ENCODE measurements around the gene SYNGR3. TPM values are rescaled to one million over a fixed set of nuclear protein-coding genes. Genes with fewer than 3 reads are reported as not detected.

Gene SYNGR3
- total RNA-seq, 1 donor from 2014 or later, result 3.3 TPM

DNA sequence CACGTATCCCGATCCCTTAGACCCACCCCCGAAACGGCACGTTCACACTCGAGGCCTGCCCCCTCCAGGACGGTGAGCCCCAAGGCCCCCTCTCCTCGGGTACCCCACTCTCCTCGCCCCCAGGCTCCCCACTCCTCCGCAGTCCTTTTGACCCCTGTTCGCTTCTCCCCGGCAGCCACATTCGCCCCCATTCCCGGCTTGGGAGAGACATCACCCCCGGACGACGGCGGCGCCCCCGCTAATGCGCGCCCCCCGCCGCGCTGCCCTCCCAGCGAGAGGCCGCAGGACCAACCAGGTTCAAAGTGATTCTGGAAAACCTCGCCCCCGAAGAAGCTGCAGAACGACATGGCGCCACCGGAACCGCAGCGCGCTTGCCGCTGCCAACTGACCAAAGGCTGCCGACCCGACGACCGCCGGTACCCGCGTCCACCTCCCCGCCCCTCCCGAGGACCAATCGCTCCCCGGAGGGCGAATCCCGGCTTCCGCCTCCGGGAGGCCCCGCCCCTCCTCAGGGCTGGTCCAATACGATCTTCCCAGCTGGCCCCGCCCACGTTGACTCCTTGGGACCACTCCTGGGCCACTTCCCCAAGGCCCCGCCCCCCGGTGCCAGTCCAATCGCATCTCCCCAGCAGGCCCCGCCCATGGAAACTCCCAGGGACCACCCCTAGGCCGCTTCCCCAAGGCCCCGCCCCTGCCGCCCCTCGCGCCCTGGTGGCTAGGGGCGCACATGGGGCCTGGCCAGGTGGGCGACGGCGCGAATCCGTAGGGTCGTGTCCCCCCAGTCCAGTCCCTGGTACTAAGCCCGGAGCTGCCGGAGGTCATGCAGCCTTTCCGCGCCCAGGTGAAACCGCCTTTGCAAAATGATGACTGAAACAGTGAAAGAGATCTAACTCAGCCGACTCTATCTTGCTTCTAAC, 46.7 kb upstream of the SYNGR3 start, which contains the start of gene MSRB1:
Gene MSRB1, minus strand, starts transcription at position 390 of the 917 bp plus-strand sequence. Its CDS starts 43 bp downstream, at position 347.
- no peaks in the 10 kb centered on the region for H3K36me3 Mint-ChIP-seq (ENCODE audit: insufficient read depth)
- no peaks in the 10 kb centered on the region for H3K27me3 Mint-ChIP-seq
- peaks cover 2% of the 10 kb centered on the region for H3K4me1 Mint-ChIP-seq (ENCODE audit: low read depth)
- H3K27ac Mint-ChIP-seq, result peak within 1 kb of the TSS; percentile 77
- H3K9me3 Mint-ChIP-seq (ENCODE audit: low read depth), result no peaks in the 10 kb centered on the region
- H3K4me3 Mint-ChIP-seq (ENCODE audit: low read depth), result peak within 1 kb of the TSS; percentile 88
- peak; percentile 100 for DNase-seq (ENCODE audit: low spot score, unreplicated experiment)
- TF ChIP-seq, protein P1, sequence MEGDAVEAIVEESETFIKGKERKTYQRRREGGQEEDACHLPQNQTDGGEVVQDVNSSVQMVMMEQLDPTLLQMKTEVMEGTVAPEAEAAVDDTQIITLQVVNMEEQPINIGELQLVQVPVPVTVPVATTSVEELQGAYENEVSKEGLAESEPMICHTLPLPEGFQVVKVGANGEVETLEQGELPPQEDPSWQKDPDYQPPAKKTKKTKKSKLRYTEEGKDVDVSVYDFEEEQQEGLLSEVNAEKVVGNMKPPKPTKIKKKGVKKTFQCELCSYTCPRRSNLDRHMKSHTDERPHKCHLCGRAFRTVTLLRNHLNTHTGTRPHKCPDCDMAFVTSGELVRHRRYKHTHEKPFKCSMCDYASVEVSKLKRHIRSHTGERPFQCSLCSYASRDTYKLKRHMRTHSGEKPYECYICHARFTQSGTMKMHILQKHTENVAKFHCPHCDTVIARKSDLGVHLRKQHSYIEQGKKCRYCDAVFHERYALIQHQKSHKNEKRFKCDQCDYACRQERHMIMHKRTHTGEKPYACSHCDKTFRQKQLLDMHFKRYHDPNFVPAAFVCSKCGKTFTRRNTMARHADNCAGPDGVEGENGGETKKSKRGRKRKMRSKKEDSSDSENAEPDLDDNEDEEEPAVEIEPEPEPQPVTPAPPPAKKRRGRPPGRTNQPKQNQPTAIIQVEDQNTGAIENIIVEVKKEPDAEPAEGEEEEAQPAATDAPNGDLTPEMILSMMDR (IDR thresholded peaks at IDR 0.05; ENCODE audit: unreplicated experiment), result peak; percentile 14

DNA sequence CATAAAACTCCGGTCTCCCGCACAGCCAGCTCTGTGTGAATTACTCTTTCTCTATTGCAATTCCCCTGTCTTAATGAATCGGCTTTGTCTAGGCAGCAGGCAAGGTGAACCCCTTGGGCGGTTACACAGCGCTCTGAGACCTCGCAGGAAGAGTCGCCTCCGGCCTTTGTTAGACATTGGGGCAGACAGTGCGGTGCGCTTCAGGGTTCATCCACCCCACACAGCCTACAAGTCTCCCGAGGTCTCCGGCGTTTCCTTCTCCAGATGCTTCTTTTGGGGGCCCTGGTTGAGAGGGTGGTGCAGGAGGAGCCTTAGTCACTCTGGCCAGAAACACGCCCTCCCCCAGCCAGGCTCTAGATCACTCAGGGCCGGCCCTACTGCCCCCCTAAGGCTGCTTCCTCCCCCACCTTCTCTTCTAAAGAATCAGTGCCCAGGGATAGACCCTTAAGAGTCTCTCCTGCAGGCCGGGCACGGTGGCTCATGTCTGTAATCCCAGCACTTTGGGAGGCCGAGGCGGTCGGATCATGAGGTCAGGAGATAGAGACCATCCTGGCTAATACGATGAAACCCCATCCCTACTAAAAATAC, 45.1 kb upstream of the SYNGR3 start:
- H3K27ac Mint-ChIP-seq, result no peak overlapping the region
- H3K36me3 Mint-ChIP-seq (ENCODE audit: insufficient read depth), result no peaks in the 10 kb centered on the region
- TF ChIP-seq, protein P1 (IDR thresholded peaks at IDR 0.05; ENCODE audit: unreplicated experiment), result no peak
- no peak overlapping the region for H3K4me3 Mint-ChIP-seq (ENCODE audit: low read depth)
- H3K9me3 Mint-ChIP-seq (ENCODE audit: low read depth), result no peaks in the 10 kb centered on the region
- peaks cover 2% of the 10 kb centered on the region for H3K4me1 Mint-ChIP-seq (ENCODE audit: low read depth)
- DNase-seq (ENCODE audit: low spot score, unreplicated experiment), result no peak
- H3K27me3 Mint-ChIP-seq, result no peaks in the 10 kb centered on the region

DNA sequence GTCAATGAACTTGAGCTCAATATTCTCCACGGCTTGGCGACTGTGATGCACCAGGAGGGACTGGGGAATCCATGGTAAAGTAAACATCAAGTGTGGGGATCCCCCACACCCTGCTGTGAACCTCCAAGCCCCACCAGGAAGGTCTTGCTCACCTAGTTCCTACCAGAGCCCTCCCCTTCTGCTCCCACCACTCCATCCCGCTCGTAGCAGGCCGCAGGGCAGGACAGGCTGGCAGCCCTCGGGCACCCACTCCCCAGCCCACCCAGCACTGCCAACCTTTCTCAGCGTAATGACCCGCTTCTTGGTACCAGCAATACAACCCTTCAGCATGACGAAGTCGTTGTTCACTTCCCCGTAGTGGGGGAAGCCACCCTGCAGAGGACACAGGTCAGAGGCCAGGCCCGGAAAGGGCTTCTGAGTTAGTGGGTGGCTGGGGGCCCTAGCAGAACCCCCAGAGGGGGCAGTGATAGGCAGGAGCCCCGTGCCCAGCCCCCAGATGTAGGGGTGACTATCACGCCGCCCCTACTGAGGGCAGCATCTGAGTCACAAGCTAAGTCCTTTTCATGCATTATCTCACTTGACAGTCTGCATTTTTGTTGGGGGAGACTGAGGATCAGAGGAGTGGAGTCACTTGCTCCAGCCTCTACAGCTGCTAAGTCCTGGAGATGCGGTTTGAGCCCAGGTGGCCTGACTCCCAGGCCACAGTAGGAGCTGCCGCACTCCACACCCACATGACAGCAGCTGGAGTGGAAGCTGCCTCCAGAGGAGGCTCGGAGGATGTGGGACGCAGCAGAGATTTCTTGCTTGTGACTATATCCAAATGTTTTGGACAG, 44.0 kb upstream of the SYNGR3 start:
- no peaks in the 10 kb centered on the region for H3K9me3 Mint-ChIP-seq (ENCODE audit: low read depth)
- DNase-seq (ENCODE audit: low spot score, unreplicated experiment), result no peak
- peaks cover 2% of the 10 kb centered on the region for H3K4me1 Mint-ChIP-seq (ENCODE audit: low read depth)
- H3K27ac Mint-ChIP-seq, result no peak overlapping the region
- H3K36me3 Mint-ChIP-seq (ENCODE audit: insufficient read depth), result no peaks in the 10 kb centered on the region
- no peaks in the 10 kb centered on the region for H3K27me3 Mint-ChIP-seq
- no peak overlapping the region for H3K4me3 Mint-ChIP-seq (ENCODE audit: low read depth)
- TF ChIP-seq, protein P1 (IDR thresholded peaks at IDR 0.05; ENCODE audit: unreplicated experiment), result no peak

DNA sequence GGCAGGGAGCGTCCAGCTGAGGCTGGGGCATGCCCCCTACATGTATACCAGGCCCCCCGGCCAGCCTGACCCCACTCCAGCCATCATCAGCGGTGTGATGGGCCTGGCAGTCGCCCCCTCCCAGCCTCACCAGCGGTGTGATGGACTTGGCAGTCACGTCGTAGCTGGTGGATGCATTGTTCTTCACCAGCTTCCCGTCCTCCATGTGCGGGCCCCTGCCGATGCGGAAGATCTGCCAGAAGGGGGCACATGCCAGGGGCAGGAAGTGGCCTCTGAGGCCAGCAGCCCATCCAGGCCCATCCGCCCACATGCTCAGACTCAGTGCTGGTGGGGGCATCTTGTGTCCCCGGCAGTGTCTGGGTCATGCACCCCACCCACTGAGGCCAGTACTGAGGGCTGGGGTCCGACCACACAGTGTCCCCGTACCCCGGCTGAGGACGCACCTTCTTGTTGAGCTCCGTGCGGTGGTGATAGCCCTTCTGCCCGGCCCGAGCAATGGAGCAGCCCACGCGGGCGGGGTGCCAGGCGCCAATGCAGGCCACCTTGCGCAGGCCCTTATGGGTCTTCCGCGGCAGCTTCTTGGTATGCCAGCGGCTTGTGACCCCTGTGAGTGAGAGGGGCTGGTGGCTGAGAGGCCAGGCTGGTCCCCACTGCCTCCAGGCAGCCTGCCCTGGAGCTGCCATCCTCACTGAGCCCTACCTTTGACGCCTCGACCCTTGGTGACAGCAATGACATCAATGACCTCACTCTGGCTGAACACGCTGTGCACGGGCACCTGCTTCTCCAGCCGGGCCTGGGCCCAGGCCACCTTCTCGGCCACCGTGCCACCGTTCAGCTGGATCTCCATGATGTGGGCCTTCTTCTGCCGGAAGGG, 43.0 kb upstream of the SYNGR3 start:
- H3K36me3 Mint-ChIP-seq (ENCODE audit: insufficient read depth), result no peaks in the 10 kb centered on the region

More for the DNA sequence above, 43.0 kb upstream of the SYNGR3 start:
- Mint-ChIP-seq H3K27me3 (no peaks in the 10 kb centered on the region), H3K4me3 (ENCODE audit: low read depth) (no peak overlapping the region), H3K9me3 (ENCODE audit: low read depth) (no peaks in the 10 kb centered on the region), H3K27ac (no peak overlapping the region), H3K4me1 (ENCODE audit: low read depth) (no peaks in the 10 kb centered on the region)
- DNase-seq (ENCODE audit: low spot score, unreplicated experiment), result no peak
- TF ChIP-seq, protein P1 (IDR thresholded peaks at IDR 0.05; ENCODE audit: unreplicated experiment), result no peak

Data from progenitor cell of endocrine pancreas (in vitro differentiated cells).